ENCODE results near the gene NPIPA5.
A peak's percentile ranks its signal among the peaks of the same experiment; 100 is the strongest.
"Not testable (repeated sequence)": the region's sequence is repeated elsewhere in the genome, so short reads cannot be mapped to it uniquely, and the experiment has no call there.

NPIPA5 gene

GRCh38 chr16:15415511-15415985, 37.5 kb upstream of the NPIPA5 start:
- peak; percentile 29 for DNase-seq (ENCODE audit: low read depth)
- no peak for TF ChIP-seq CTCF (conservative IDR thresholded peaks at IDR 0.05; ENCODE audit: low read length)
- H3K4me3 ChIP-seq (ENCODE audit: low read length), result no peak overlapping the region

GRCh38 chr16:15409476-15409875, 31.4 kb upstream of the NPIPA5 start:
- not testable (repeated sequence) for DNase-seq (ENCODE audit: low read depth); H3K4me3 ChIP-seq (ENCODE audit: low read length)

GRCh38 chr16:15407756-15408155, 29.7 kb upstream of the NPIPA5 start:
- not testable (repeated sequence) for H3K4me3 ChIP-seq (ENCODE audit: low read length); DNase-seq (ENCODE audit: low read depth)

GRCh38 chr16:15404792-15405191, 26.7 kb upstream of the NPIPA5 start:
- no peak for TF ChIP-seq CTCF (conservative IDR thresholded peaks at IDR 0.05; ENCODE audit: low read length)
- no peak for DNase-seq (ENCODE audit: low read depth)

GRCh38 chr16:15404091-15404490, 26.0 kb upstream of the NPIPA5 start:
- DNase-seq (ENCODE audit: low read depth); H3K4me3 ChIP-seq (ENCODE audit: low read length): not testable (repeated sequence)

More at GRCh38 chr16:15404792-15405191, 26.7 kb upstream of the NPIPA5 start:
- H3K4me3 ChIP-seq (ENCODE audit: low read length), result no peak overlapping the region

GRCh38 chr16:15403392-15403995, 25.4 kb upstream of the NPIPA5 start:
- no peak overlapping the region for H3K4me3 ChIP-seq (ENCODE audit: low read length)
- TF ChIP-seq CTCF (conservative IDR thresholded peaks at IDR 0.05; ENCODE audit: low read length), result no peak
- peak; percentile 21 for DNase-seq (ENCODE audit: low read depth)

- no peak overlapping the region for H3K4me3 ChIP-seq (ENCODE audit: low read length)
- DNase-seq (ENCODE audit: low read depth), result no peak
- TF ChIP-seq CTCF (conservative IDR thresholded peaks at IDR 0.05; ENCODE audit: low read length), result no peak
Observed at GRCh38 chr16:15401972-15402371, 23.9 kb upstream of the NPIPA5 start.

GRCh38 chr16:15400314-15400713, 22.2 kb upstream of the NPIPA5 start:
- DNase-seq (ENCODE audit: low read depth); H3K4me3 ChIP-seq (ENCODE audit: low read length): not testable (repeated sequence)

- no peak for TF ChIP-seq CTCF (conservative IDR thresholded peaks at IDR 0.05; ENCODE audit: low read length)
- no peak for DNase-seq (ENCODE audit: low read depth)
- H3K4me3 ChIP-seq (ENCODE audit: low read length), result no peak overlapping the region
Observed at GRCh38 chr16:15399317-15399716, 21.2 kb upstream of the NPIPA5 start.
